Immature natural killer cell (primary cell): Measurements from ENCODE around the gene FBLN1. TPM values are rescaled to one million over a fixed set of nuclear protein-coding genes. Genes with fewer than 3 reads are reported as not detected.

ENCODE experiments used
- DNase-seq, 3 donors: peaks; one replicate each; pipeline ENCODE4 v3.0.0; 2022; ENCODE audit warnings: mixed read lengths in 1 of 3
- H3K27ac Mint-ChIP-seq, 6 donors: one replicate each; pipeline ENCODE4 v1.8.0; 2020; ENCODE audit warnings: mixed read lengths in 6 of 6, mild to moderate bottlenecking in 5 of 6, inconsistent platforms in 4 of 6, moderate library complexity in 3 of 6
- H3K27me3 Mint-ChIP-seq, 3 donors: one replicate each; pipeline ENCODE4 v1.8.0; 2020 to 2021; ENCODE audit warnings: low read depth in 3 of 3, mild to moderate bottlenecking in 3 of 3, mixed read lengths in 3 of 3, moderate library complexity in 3 of 3, inconsistent platforms in 1 of 3
- H3K36me3 Mint-ChIP-seq, 3 donors: one replicate each; pipeline ENCODE4 v1.8.0; 2020; ENCODE audit warnings: mixed read lengths in 3 of 3, inconsistent platforms in 2 of 3, mild to moderate bottlenecking in 2 of 3
- H3K4me1 Mint-ChIP-seq, 2 donors: one replicate each; pipeline ENCODE4 v1.8.0; 2020; ENCODE audit warnings: inconsistent platforms in 2 of 2, mild to moderate bottlenecking in 2 of 2, mixed read lengths in 2 of 2, moderate library complexity in 1 of 2
- H3K4me3 Mint-ChIP-seq, 5 donors: one replicate each; pipeline ENCODE4 v1.8.0; 2020; ENCODE audit warnings: mild to moderate bottlenecking in 5 of 5, mixed read lengths in 5 of 5, inconsistent platforms in 3 of 5, moderate library complexity in 3 of 5
- H3K9me3 Mint-ChIP-seq, 6 donors: one replicate each; pipeline ENCODE4 v1.8.0; 2020; ENCODE audit warnings: mild to moderate bottlenecking in 6 of 6, mixed read lengths in 6 of 6, inconsistent platforms in 4 of 6, moderate library complexity in 3 of 6
- polyA plus RNA-seq, 3 donors: library from polyadenylated mRNA; unstranded; fragments of 300-500 nt; fragmentation: Illumina TruSeq; gene quantifications; one replicate each; pipeline ENCODE4 v1.2.3, GENCODE V29; 2021

The FBLN1 gene
- polyA plus RNA-seq, 3 donors from 2014 or later = not detected

DNA sequence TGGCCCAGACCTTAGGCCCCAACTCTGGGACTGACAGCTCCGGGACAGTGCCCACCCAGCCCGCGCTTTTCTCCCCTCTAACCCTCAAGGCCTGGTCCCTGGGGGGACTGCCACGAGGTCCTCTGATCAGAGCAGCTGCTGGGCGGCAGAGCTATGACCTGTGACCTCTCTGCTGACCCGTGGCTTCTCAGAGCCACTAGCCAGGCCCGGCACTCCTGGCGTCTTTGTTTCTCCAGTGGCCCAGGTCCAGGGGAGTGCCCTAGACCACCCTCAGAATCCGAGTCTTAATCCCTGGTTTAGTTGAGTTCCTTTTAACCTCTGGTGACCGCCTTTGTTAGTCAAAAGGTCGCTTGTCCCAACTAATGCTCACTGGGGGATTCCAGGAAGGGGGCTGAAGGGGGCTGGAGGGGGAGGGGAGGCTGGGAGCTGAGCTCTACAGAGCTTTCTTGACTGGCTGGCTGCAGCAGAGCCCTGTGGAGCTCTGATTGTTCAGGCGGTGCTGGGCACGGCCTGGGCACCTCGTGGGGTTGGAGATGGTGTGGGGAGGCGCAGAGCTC is 1.2 kb downstream of the FBLN1 start:
- Mint-ChIP-seq H3K27ac (no peak overlapping the region), H3K27me3 (peaks cover 8 to 14% (median 12%) of the 10 kb centered on the region in 3 donors), H3K4me1 (no peaks in the 10 kb centered on the region), H3K9me3 (no peaks in the 10 kb centered on the region), H3K4me3 (no peak overlapping the region), H3K36me3 (no peaks in the 10 kb centered on the region)
- DNase-seq = no peak

DNA sequence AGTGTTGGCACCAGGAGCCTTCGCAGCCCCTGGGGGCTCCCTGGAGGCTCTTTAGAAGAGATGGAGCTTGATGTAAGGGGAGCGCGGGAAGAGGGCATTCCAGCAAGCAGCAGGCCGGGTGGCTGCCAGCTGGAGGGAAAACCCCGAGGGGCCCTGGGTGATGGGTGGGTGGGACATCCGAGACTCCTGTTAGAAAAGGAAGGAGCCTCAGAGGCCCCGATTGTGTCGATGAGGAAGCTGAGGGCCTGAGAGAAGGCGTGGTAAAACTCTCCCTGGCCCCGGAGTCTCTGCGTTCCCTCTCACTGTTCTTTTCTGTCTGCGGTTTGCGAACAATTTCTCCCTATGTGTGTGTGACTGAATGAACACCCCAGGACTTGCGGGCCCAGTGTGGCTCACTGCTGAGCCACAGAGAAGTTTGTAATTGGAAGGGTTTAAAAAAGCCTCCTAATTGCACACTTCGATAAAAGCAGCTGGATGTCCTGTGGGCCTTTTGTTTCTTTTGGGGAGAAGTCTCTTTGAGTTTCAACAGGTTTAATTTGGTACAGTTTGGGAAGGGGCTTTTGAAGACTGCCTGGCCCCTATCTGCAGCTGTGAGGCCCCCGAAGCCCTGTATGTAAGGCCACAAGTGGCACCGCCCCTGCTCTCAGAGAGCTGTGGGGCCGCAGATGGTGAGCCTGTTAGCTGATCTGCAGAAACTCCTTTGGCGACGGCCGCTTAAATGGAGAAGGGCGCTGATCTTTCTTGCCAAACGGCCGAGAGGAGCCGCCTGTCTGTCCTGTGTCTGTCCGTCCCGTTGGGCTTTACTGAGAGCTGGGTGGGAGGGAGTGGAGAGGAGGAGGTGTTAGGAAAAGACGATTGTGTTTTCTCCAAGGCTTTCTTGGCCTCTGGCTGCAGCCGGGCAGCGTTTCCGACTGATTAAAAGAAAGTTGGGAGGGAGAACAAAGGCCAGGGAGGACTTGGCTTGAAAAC is 2.0 kb downstream of the FBLN1 start:
- DNase-seq = no peak
- Mint-ChIP-seq H3K27ac (no peak overlapping the region), H3K9me3 (no peaks in the 10 kb centered on the region), H3K4me3 (peak overlapping the region in 2 of 5 donors; percentile 8 to 21), H3K4me1 (no peaks in the 10 kb centered on the region), H3K27me3 (peaks cover 8 to 14% (median 12%) of the 10 kb centered on the region in 3 donors), H3K36me3 (no peaks in the 10 kb centered on the region)

DNA sequence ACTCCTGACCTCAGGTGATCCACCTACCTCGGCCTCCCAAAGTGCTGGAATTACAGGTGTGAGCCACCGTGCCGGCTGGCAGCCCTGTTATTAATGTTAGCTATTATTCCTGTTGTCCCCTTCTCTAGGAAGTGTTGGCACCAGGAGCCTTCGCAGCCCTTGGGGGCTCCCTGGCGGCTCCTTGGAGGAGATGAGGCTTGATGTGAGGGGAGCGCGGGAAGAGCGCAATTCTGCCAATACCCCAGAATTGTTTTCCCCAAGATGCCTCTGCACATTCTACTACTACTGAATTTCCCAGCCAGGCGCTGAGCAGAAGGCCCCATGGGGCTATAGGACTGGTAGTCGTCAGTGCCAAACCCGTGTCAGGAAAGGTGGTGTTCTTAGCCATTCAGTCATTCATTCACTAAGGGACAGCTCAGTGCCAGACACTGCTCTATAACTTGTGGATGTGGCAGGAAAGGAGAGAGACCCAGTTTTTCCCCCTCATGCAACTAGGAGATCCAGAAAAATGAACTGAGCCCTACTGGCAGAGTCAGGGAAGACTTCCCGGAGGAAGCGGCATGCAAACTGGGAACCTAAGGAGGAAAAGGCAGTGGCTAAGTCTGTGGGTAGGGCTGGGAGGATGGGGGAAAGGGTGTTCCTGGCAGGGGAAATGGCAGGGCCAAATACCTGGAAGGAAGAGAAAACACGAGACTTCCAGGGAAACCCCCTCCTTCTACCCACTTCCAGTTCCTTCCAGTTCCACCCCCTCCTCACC is 3.5 kb downstream of the FBLN1 start:
- Mint-ChIP-seq H3K4me1 (no peaks in the 10 kb centered on the region), H3K36me3 (no peaks in the 10 kb centered on the region), H3K27me3 (peaks cover 6 to 12% (median 11%) of the 10 kb centered on the region in 3 donors), H3K27ac (peak overlapping the region in 1 of 6 donors; percentile 32), H3K9me3 (no peaks in the 10 kb centered on the region), H3K4me3 (no peak overlapping the region)
- no peak for DNase-seq

DNA sequence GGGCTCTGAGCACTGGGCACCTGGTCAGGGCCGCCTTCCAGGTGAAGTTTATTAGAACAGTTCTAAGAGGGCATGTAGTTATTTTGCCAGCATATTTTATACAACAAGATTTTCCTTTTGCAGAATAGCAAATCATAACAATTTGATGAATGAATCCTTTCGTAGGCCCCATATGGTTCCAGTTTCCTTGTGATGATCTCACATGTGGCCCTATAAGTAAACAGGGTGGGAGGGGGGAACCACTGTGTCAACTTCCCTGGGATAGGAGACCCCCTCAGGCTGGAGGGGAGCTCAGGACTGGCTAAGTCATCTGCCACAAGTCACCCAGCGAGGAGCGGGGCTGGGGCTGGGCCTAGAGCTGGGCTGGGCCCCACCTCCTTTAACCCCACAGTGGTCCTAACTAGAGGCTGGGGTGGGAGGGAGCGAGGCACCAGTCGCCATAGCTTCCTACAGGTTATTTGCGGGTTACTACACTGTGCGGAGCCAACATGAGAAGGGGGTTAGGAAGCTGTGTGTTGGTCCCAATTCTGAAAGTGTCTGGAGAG is 4.2 kb downstream of the FBLN1 start:
- H3K36me3 Mint-ChIP-seq = no peaks in the 10 kb centered on the region
- H3K27me3 Mint-ChIP-seq = peaks cover 6 to 11% (median 8%) of the 10 kb centered on the region in 3 donors
- no peak overlapping the region for H3K4me3 Mint-ChIP-seq
- H3K9me3 Mint-ChIP-seq = no peaks in the 10 kb centered on the region
- no peak for DNase-seq
- no peaks in the 10 kb centered on the region for H3K4me1 Mint-ChIP-seq
- H3K27ac Mint-ChIP-seq = no peak overlapping the region

DNA sequence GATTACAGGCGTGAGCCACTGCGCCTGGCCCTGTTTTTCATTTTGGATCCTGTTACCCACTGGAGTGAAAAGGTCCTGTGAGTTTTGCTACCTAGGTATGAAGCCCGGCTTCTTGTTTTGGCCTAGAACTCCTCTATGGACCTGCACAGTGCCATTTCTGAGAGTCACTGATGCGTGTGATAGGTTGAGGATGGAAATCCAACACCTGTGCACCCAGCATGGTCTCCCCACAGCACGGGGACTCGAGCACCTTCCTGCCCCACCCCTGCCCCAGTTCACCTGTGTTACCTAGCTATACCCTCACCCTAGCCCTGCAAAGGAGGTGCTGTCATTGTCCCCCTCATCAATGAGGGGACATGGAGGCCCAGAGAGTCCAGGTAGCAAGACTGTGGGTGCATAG is 5.1 kb downstream of the FBLN1 start:
- H3K4me1 Mint-ChIP-seq = no peaks in the 10 kb centered on the region
- H3K27me3 Mint-ChIP-seq = peaks cover 7 to 10% (median 10%) of the 10 kb centered on the region in 3 donors
- no peak overlapping the region for H3K4me3 Mint-ChIP-seq
- no peak for DNase-seq
- H3K36me3 Mint-ChIP-seq = no peaks in the 10 kb centered on the region
- no peak overlapping the region for H3K27ac Mint-ChIP-seq
- H3K9me3 Mint-ChIP-seq = no peaks in the 10 kb centered on the region

DNA sequence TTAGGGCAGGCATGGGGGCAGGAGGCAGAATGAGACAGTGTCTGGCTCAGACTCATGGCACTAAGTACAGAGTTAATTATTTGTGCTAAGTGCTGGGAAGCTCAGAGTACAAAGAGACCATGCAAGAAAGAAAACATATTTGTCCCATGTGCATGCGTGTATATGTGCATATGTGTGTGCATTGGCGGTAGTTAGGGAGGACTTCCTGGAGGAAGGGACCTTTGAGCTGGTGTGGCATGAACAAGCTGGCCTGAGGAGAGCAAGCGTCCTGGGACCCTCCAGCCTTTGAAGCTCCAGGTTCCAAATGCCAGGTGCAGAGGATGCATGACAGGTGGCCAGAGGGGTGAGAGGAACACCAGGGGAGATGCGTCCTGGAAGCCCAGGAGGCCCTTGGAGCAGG is 6.1 kb downstream of the FBLN1 start:
- Mint-ChIP-seq H3K36me3 (no peaks in the 10 kb centered on the region), H3K27ac (no peak overlapping the region), H3K27me3 (peaks cover 7 to 12% (median 10%) of the 10 kb centered on the region in 3 donors), H3K4me1 (no peaks in the 10 kb centered on the region), H3K9me3 (peaks cover 0 to under 1% (median 0%) of the 10 kb centered on the region in 6 donors), H3K4me3 (no peak overlapping the region)
- DNase-seq = no peak

DNA sequence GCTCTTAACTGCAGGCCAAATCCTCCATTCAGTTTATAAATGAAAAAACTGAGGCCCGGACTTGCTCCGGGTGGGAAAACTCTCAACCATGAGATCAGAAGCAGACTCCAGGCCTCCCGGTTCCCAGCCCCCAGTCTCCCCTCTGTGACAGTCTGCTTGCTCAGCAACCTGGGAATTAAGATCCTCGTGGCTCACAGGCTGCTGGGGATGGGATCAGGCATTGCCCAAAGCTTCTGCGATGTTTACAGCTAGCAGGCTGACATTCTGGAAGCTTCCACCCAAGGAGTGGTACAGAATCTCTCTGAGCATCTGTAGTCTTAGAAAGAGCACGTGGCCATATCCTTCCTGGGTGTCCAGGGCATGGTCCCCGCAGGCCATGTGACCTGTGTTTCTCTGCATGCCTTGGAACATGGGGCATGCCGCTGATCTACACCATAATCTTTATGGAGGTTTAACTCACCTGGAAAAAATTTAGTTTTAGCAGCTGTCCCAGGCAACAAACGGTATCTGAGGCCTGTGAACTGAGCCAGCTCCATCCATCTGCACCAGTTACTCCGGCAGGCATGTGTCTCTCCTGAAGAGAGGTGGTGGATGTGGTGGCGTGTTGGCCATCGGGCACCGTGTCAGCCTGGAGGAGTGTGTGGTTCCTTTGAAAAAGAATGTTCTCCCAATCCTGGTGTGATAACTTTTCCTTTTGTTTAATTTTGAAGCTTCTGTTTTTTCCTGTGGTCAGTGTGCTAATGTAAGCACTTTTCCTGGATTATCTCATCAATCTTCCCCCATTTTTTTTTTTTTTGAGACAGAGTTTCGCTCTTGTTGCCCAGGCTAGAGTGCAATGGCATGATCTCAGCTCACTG is 7.9 kb downstream of the FBLN1 start:
- Mint-ChIP-seq H3K36me3 (no peaks in the 10 kb centered on the region), H3K27me3 (peaks cover 5 to 12% (median 8%) of the 10 kb centered on the region in 3 donors), H3K4me3 (no peak overlapping the region), H3K4me1 (no peaks in the 10 kb centered on the region), H3K9me3 (peaks cover 0 to 2% (median 0%) of the 10 kb centered on the region in 6 donors), H3K27ac (no peak overlapping the region)
- no peak for DNase-seq

DNA sequence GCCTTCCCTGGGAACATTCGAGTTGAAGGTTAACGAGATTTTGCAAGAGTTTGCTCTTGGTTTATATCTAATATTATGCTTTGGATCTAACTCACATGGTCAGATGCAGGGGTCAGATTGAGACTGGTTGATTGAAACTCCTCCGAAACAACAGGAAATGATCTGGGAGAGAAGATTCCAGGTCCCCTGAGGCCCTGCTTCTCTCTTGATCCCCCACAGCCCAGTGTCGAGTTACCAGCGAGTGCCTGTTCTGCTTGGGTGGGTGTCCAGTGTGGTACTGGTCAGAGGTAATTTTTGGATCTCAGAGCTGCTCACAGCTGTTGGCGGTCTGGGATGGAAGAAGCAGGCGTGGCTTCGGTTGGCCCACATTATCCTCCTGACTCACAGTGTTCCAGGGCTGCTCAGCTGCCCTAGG is 9.2 kb downstream of the FBLN1 start:
- Mint-ChIP-seq H3K27ac (no peak overlapping the region), H3K27me3 (peaks cover 3 to 11% (median 7%) of the 10 kb centered on the region in 3 donors), H3K36me3 (no peaks in the 10 kb centered on the region), H3K4me1 (no peaks in the 10 kb centered on the region), H3K4me3 (no peak overlapping the region), H3K9me3 (peaks cover 0 to 2% (median 0%) of the 10 kb centered on the region in 6 donors)
- DNase-seq = no peak

DNA sequence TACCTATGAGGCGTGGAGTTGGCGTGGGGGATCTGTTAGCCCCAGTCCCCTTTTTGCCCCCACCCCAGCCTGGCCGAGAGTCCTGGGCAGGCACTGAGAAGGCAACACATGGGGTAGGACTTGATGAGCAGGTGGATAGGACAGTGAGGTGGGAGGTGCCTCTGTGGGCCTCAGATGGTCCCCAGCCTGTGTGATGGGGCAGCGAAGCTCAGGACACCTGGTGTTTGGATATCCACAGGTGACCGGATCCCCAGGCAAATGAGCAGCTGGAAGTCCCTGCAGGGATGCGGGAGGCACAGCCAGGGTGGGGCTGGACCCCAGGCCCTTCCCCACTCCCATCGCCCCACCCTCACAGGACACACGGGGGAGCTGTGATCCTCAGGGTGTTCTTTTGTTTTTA is 9.7 kb downstream of the FBLN1 start:
- no peak for DNase-seq
- Mint-ChIP-seq H3K27ac (no peak overlapping the region), H3K4me1 (no peaks in the 10 kb centered on the region), H3K27me3 (peaks cover 3 to 11% (median 7%) of the 10 kb centered on the region in 3 donors), H3K36me3 (no peaks in the 10 kb centered on the region), H3K4me3 (no peak overlapping the region), H3K9me3 (peaks cover 0 to 2% (median 0%) of the 10 kb centered on the region in 6 donors)

DNA sequence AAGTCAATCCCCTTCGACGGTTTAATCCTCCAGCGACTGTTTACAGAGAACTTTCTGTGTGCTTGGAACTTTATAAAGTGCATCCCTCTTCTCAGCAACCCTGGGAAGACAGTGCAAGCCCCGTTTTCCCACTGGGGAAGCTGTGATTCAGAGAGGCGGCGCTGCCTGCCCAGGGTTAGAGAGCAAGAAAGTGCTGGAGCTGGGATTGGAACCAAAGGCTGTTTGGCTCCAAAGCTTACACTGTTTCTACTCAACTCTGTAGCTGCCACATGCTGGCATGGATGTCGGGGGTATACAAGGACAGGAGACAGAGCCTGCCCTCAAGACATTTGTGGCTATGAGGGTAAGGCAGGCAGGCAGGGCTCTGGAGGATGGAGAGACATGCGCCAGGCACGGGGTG is 13.0 kb downstream of the FBLN1 start:
- Mint-ChIP-seq H3K27me3 (peaks cover 3 to 13% (median 7%) of the 10 kb centered on the region in 3 donors), H3K27ac (no peak overlapping the region), H3K4me1 (no peaks in the 10 kb centered on the region), H3K4me3 (no peak overlapping the region), H3K36me3 (no peaks in the 10 kb centered on the region), H3K9me3 (peaks cover 0 to 2% (median 0%) of the 10 kb centered on the region in 6 donors)
- DNase-seq = no peak

DNA sequence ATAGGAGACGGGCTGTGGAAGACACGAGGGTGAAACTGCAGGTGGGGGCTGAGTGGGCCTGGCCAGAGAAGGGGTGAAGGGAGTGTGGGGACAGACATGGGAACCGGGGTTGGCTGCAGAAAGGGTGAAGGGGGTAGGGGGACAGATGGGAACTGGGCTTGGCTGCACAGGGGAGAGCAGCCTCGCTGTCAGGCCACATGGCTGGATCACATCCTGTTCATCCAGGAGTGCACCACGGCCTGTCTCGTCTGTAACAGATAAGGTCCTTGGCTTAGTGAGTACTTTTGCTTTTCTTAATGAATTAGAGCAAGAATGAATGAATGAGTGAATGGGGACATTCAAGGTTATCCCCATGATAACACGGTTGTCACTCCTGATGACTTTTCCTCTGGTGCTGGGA is 13.5 kb downstream of the FBLN1 start:
- no peaks in the 10 kb centered on the region for H3K36me3 Mint-ChIP-seq
- H3K4me1 Mint-ChIP-seq = no peaks in the 10 kb centered on the region
- no peak overlapping the region for H3K4me3 Mint-ChIP-seq
- no peak overlapping the region for H3K27ac Mint-ChIP-seq
- no peak for DNase-seq
- H3K27me3 Mint-ChIP-seq = peaks cover 3 to 13% (median 7%) of the 10 kb centered on the region in 3 donors
- H3K9me3 Mint-ChIP-seq = peaks cover 0 to 2% (median 0%) of the 10 kb centered on the region in 6 donors

DNA sequence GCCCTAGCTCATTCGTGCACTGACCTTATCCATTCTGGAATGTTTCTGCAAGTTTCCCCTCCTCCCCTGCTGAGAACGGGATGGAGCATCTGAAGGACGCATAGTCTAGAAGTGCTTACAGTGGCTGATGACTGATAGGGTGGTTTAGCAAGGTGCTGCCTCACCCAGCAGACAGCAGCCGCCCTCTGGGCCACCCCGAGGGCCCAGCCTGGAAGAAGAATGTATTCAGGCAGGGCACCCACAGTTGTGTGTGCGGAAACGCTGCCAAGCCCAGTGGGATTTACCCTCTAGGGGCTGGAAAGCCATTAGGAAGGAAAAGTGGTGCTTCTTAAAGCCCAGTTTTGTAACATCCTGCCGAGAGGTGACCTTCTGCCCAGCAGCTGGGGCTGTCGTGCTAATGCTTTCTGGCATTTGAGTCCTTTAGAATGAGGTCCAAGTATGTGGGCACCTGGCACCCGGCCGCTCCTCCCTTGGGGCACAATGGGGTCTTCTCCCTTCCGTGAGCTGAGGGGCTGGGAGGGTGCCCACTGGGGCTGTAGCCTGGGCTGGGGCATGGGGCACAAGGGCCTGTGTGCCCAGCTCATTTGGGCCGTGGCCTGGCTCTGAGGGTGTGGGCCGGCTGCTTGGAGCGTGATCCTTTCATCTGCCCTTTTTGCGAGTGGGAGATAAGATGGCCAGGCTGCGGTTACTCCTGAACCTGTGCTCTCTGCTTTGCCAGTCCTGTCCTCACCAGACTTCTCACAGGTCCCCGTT is 14.4 kb downstream of the FBLN1 start:
- peaks cover 3 to 11% (median 5%) of the 10 kb centered on the region in 3 donors for H3K27me3 Mint-ChIP-seq
- H3K4me1 Mint-ChIP-seq = no peaks in the 10 kb centered on the region
- H3K27ac Mint-ChIP-seq = no peak overlapping the region
- DNase-seq = no peak
- H3K9me3 Mint-ChIP-seq = peaks cover 0 to 2% (median 0%) of the 10 kb centered on the region in 6 donors
- H3K4me3 Mint-ChIP-seq = no peak overlapping the region
- no peaks in the 10 kb centered on the region for H3K36me3 Mint-ChIP-seq
